ENCODE measurements around the gene THBS3. TPM values are rescaled to one million over a fixed set of nuclear protein-coding genes. Genes with fewer than 3 reads are reported as not detected.
A peak's percentile ranks its signal among the peaks of the same experiment; 100 is the strongest.

THBS3 gene
- total and polyA plus RNA-seq, 2 of the 13 experiments (the other 11 are each of a cell fraction or from before 2014, with no cell fraction given): 0.86 to 3.6 TPM

DNA sequence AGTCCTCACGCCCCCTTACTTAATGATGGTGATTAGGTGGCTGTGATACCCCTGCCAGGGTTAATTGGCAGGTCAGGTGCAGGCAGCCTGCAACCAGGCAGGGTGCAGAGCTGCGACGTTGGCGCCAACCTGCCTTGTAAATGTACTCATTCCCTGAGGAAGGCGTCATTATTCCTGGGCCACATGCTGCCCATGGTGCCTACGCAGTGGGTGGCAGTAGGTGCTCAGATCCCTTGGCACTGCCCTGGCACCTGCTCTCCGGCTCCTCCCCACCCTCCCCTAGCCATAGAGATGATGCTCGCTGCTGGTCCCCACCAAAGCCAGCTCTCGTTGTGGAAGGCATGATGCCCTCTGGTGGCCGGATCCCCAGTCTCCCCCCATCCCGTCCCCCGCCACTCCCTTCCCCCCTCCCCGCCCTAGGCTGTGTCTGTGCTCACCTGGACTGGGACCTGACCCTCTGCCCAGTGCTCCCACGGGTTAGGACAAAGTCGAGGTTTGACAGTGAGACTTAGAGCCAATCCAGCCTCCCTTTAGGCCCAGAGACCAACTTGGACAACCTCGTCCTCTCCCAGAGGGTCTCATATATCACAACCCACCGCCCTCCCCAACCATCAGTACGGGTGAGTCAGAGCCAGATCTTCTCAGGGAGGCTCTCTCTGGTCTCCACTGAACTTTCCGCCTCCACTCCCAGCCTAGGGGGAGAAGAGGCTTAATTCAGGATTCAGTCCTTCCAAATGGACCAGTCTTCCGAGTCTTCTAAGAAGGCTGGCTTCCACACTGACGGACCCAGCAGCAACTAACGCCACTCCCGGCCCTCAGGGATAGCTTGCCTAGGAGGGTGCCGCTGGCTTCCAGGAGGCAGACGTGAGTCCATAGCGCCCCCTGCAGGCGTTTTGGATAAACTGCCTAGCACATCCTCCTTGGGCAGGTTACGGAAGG, 40.3 kb downstream of the THBS3 start (continued):
- TF ChIP-seq, protein P1, sequence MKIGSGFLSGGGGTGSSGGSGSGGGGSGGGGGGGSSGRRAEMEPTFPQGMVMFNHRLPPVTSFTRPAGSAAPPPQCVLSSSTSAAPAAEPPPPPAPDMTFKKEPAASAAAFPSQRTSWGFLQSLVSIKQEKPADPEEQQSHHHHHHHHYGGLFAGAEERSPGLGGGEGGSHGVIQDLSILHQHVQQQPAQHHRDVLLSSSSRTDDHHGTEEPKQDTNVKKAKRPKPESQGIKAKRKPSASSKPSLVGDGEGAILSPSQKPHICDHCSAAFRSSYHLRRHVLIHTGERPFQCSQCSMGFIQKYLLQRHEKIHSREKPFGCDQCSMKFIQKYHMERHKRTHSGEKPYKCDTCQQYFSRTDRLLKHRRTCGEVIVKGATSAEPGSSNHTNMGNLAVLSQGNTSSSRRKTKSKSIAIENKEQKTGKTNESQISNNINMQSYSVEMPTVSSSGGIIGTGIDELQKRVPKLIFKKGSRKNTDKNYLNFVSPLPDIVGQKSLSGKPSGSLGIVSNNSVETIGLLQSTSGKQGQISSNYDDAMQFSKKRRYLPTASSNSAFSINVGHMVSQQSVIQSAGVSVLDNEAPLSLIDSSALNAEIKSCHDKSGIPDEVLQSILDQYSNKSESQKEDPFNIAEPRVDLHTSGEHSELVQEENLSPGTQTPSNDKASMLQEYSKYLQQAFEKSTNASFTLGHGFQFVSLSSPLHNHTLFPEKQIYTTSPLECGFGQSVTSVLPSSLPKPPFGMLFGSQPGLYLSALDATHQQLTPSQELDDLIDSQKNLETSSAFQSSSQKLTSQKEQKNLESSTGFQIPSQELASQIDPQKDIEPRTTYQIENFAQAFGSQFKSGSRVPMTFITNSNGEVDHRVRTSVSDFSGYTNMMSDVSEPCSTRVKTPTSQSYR (CRISPR knock-in tag; IDR thresholded peaks at IDR 0.05; ENCODE audit: borderline replicate concordance): no peak
- TF ChIP-seq HDAC6 (IDR thresholded peaks at IDR 0.05; ENCODE audit: low read depth, low read length): no peak
- no peak for TF ChIP-seq MTF2 (CRISPR knock-in tag; IDR thresholded peaks at IDR 0.05; ENCODE audit: borderline replicate concordance)
- no peak for TF ChIP-seq YEATS2 (CRISPR knock-in tag; IDR thresholded peaks at IDR 0.05; ENCODE audit: borderline replicate concordance)
- TF ChIP-seq ZNF556 (CRISPR knock-in tag; IDR thresholded peaks at IDR 0.05; ENCODE audit: borderline replicate concordance): 0 out of 2 replicates have a peak, but pooled peaks have one; percentile 21
- TF ChIP-seq, protein P2, sequence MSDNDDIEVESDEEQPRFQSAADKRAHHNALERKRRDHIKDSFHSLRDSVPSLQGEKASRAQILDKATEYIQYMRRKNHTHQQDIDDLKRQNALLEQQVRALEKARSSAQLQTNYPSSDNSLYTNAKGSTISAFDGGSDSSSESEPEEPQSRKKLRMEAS (IDR thresholded peaks at IDR 0.05): peak; percentile 26; the same call in 1 of the 2 replicates
- no peak for TF ChIP-seq ASH2L (IDR thresholded peaks at IDR 0.05; ENCODE audit: insufficient read length, low read depth, low read length)
- TF ChIP-seq SNAI1 (CRISPR knock-in tag; IDR thresholded peaks at IDR 0.05; ENCODE audit: borderline replicate concordance): no peak
- TF ChIP-seq, protein P3, sequence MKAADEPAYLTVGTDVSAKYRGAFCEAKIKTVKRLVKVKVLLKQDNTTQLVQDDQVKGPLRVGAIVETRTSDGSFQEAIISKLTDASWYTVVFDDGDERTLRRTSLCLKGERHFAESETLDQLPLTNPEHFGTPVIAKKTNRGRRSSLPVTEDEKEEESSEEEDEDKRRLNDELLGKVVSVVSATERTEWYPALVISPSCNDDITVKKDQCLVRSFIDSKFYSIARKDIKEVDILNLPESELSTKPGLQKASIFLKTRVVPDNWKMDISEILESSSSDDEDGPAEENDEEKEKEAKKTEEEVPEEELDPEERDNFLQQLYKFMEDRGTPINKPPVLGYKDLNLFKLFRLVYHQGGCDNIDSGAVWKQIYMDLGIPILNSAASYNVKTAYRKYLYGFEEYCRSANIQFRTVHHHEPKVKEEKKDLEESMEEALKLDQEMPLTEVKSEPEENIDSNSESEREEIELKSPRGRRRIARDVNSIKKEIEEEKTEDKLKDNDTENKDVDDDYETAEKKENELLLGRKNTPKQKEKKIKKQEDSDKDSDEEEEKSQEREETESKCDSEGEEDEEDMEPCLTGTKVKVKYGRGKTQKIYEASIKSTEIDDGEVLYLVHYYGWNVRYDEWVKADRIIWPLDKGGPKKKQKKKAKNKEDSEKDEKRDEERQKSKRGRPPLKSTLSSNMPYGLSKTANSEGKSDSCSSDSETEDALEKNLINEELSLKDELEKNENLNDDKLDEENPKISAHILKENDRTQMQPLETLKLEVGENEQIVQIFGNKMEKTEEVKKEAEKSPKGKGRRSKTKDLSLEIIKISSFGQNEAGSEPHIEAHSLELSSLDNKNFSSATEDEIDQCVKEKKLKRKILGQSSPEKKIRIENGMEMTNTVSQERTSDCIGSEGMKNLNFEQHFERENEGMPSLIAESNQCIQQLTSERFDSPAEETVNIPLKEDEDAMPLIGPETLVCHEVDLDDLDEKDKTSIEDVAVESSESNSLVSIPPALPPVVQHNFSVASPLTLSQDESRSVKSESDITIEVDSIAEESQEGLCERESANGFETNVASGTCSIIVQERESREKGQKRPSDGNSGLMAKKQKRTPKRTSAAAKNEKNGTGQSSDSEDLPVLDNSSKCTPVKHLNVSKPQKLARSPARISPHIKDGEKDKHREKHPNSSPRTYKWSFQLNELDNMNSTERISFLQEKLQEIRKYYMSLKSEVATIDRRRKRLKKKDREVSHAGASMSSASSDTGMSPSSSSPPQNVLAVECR (CRISPR knock-in tag; IDR thresholded peaks at IDR 0.05; ENCODE audit: borderline replicate concordance): peak; percentile 44
- TF ChIP-seq, protein P4, sequence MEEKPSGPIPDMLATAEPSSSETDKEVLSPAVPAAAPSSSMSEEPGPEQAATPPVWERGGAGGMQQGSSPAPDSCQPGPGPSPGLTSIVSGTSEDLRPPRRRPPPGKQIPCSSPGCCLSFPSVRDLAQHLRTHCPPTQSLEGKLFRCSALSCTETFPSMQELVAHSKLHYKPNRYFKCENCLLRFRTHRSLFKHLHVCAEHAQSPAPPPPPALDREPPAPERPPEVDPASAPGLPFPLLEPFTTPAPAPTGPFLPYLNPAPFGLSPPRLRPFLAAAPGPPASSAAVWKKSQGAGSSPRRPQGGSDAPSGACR (CRISPR knock-in tag; IDR thresholded peaks at IDR 0.05): no peak
- no peak for TF ChIP-seq ZNF432 (CRISPR knock-in tag; IDR thresholded peaks at IDR 0.05; ENCODE audit: borderline replicate concordance)
- no peak for TF ChIP-seq TAF15 (IDR thresholded peaks at IDR 0.05; ENCODE audit: low read depth, low read length, poor library complexity, severe bottlenecking)
- TF ChIP-seq EHMT2 (IDR thresholded peaks at IDR 0.05; ENCODE audit: borderline replicate concordance, low read depth, low read length): no peak
- TF ChIP-seq ZC3H13 (CRISPR knock-in tag; IDR thresholded peaks at IDR 0.05): no peak
- no peak; the same call in none of the 2 replicates for TF ChIP-seq GABPB1 (CRISPR knock-in tag; IDR thresholded peaks at IDR 0.05)
- TF ChIP-seq MAF1 (CRISPR knock-in tag; IDR thresholded peaks at IDR 0.05; ENCODE audit: borderline replicate concordance): no peak
- TF ChIP-seq DR1 (CRISPR knock-in tag; IDR thresholded peaks at IDR 0.05): no peak
